HepG2 (cell line): ENCODE data around the gene NPHS1. TPM values are rescaled to one million over a fixed set of nuclear protein-coding genes. Genes with fewer than 3 reads are reported as not detected.
A peak's percentile ranks its signal among the peaks of the same experiment; 100 is the strongest.

ENCODE experiments used
- BCL6 ChIP-seq: IDR thresholded peaks from 2 replicates; pipeline ENCODE4 v1.6.1; 2016; ENCODE audit warnings: missing genetic modification reagents, missing compliant biosample characterization
- MTF1 ChIP-seq: sonication (generic); formaldehyde crosslinking; IDR thresholded peaks from 2 replicates; pipeline ENCODE4 v1.5.0; 2020; ENCODE audit warnings: missing genetic modification reagents
- MTF2 ChIP-seq: sonication (generic); formaldehyde crosslinking; IDR thresholded peaks from 2 replicates; pipeline ENCODE4 v1.5.0; 2020; ENCODE audit warnings: missing genetic modification reagents, borderline replicate concordance
- NR2F2 ChIP-seq: IDR thresholded peaks from 2 replicates; pipeline ENCODE4 v1.6.1; 2012; ENCODE audit warnings: low read depth, inconsistent platforms, borderline replicate concordance
- SRSF4 ChIP-seq: fragments of 200-400 bp; formaldehyde crosslinking; IDR thresholded peaks from one replicate; pipeline ENCODE4 v1.6.1; 2018; ENCODE audit warnings: mild to moderate bottlenecking, low read depth, low read length, moderate library complexity; ENCODE audit not compliant: poor library complexity, severe bottlenecking
- TAF1 ChIP-seq: sonication (generic); formaldehyde crosslinking; IDR thresholded peaks from 2 replicates; pipeline ENCODE4 v1.4.0; 2020; ENCODE audit warnings: missing genetic modification reagents
- TEAD2 ChIP-seq: sonication (generic); formaldehyde crosslinking; IDR thresholded peaks from 2 replicates; pipeline ENCODE4 v1.9.0; 2021; ENCODE audit warnings: missing genetic modification reagents
- ZNF256 ChIP-seq: sonication (generic); formaldehyde crosslinking; conservative IDR thresholded peaks from 2 replicates; pipeline ENCODE4 v1.4.0; 2020; ENCODE audit warnings: missing genetic modification reagents
- ZNF263 ChIP-seq: sonication (generic); formaldehyde crosslinking; IDR thresholded peaks from 2 replicates; pipeline ENCODE4 v1.4.0; 2020; ENCODE audit warnings: missing genetic modification reagents
- ZNF644 ChIP-seq: IDR thresholded peaks from 2 replicates; pipeline ENCODE4 v1.6.1; 2016; ENCODE audit warnings: low read depth
- polyA plus RNA-seq, 8 experiments: library from polyadenylated mRNA; depleted of rRNA in 3 of 8; stranded (reverse) in 7 of 8; unstranded in 1 of 8; fragments of >200 nt; fragmentation: Illumina TruSeq in 4 of 8; extraction: Trizol in 4 of 8; gene quantifications; 2 replicates each; pipeline versions ENCODE4 v1.2.1 to v1.2.3, GENCODE V29; 2011 to 2016; ENCODE audit warnings: low read depth in 4 of 8, missing spikeins in 1 of 8, mixed read lengths in 1 of 8; ENCODE audit not compliant: insufficient read depth in 1 of 8
- total RNA-seq, 5 experiments: library from RNA; depleted of rRNA; stranded (reverse); fragments of >200 nt; fragmentation: Illumina TruSeq; extraction: Trizol; gene quantifications; 2 replicates each; pipeline ENCODE4 v1.2.3, GENCODE V29; 2016; ENCODE audit warnings: low read depth in 1 of 5
- TF ChIP-seq, protein P1 (sequence below): sonication (generic); formaldehyde crosslinking; IDR thresholded peaks from 2 replicates; pipeline ENCODE4 v1.5.0; 2020; ENCODE audit warnings: mild to moderate bottlenecking, missing genetic modification reagents, borderline replicate concordance
- TF ChIP-seq, protein P2 (sequence below): conservative IDR thresholded peaks from 2 replicates; pipeline ENCODE4 v1.6.1; 2018; ENCODE audit warnings: missing genetic modification reagents
- TF ChIP-seq, protein P3 (sequence below): sonication (generic); formaldehyde crosslinking; IDR thresholded peaks from 2 replicates; pipeline ENCODE4 v1.5.1; 2020; ENCODE audit warnings: mild to moderate bottlenecking, missing genetic modification reagents, borderline replicate concordance
- TF ChIP-seq, protein P4 (sequence below): sonication (generic); formaldehyde crosslinking; IDR thresholded peaks from 2 replicates; pipeline ENCODE4 v1.4.0; 2020; ENCODE audit warnings: missing genetic modification reagents
- TF ChIP-seq, protein P5 (sequence below): IDR thresholded peaks from 2 replicates; pipeline ENCODE4 v1.6.1; 2016

Gene NPHS1
- total and polyA plus RNA-seq, 2 of the 13 experiments (the other 11 are each of a cell fraction or from before 2014, with no cell fraction given) = not detected

DNA sequence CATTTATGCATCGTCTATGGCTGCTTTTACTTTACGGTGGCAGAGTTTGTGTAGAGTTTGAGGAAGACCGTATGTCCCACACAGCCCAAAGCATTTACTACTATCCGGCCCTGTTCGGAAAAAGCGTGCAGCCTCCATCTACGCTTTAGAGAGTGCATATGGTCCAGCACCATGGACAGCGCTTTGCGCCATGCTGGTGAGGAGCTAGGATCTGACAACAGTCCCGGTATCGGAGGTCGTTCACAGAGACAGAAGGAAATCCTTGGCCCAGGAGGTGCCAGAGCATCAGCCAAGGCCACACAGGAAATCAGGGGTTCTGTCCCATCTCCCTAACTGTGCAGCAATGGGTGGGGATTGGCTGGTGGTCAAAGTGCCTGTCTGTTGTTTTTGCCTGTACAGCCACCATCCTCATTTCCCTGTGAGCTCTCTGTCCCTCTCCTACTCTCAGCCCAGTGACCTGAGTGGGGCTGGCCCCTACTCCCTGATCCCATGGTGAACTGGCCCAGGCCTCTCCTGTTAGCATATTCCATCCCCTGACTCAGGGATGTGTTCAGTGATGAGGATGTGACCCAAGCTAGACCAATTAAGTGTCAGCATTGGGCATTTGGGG, 23.5 kb downstream of the NPHS1 start (continued):
- TF ChIP-seq, protein P1, sequence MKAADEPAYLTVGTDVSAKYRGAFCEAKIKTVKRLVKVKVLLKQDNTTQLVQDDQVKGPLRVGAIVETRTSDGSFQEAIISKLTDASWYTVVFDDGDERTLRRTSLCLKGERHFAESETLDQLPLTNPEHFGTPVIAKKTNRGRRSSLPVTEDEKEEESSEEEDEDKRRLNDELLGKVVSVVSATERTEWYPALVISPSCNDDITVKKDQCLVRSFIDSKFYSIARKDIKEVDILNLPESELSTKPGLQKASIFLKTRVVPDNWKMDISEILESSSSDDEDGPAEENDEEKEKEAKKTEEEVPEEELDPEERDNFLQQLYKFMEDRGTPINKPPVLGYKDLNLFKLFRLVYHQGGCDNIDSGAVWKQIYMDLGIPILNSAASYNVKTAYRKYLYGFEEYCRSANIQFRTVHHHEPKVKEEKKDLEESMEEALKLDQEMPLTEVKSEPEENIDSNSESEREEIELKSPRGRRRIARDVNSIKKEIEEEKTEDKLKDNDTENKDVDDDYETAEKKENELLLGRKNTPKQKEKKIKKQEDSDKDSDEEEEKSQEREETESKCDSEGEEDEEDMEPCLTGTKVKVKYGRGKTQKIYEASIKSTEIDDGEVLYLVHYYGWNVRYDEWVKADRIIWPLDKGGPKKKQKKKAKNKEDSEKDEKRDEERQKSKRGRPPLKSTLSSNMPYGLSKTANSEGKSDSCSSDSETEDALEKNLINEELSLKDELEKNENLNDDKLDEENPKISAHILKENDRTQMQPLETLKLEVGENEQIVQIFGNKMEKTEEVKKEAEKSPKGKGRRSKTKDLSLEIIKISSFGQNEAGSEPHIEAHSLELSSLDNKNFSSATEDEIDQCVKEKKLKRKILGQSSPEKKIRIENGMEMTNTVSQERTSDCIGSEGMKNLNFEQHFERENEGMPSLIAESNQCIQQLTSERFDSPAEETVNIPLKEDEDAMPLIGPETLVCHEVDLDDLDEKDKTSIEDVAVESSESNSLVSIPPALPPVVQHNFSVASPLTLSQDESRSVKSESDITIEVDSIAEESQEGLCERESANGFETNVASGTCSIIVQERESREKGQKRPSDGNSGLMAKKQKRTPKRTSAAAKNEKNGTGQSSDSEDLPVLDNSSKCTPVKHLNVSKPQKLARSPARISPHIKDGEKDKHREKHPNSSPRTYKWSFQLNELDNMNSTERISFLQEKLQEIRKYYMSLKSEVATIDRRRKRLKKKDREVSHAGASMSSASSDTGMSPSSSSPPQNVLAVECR (CRISPR knock-in tag) = peak; percentile 88
- TF ChIP-seq BCL6 (CRISPR knock-in tag) (peak; percentile 73), ZNF644 (peak; percentile 84), SRSF4 (no peak), TAF1 (CRISPR knock-in tag) (0 out of 2 replicates have a peak, but pooled peaks have one; percentile 30), TEAD2 (CRISPR knock-in tag) (peak; percentile 73; the same call in 1 of the 2 replicates), ZNF256 (CRISPR knock-in tag) (peak; percentile 95; the same call in 1 of the 2 replicates), MTF2 (CRISPR knock-in tag) (peak; percentile 69; the same call in 1 of the 2 replicates), ZNF263 (peak; percentile 78), MTF1 (CRISPR knock-in tag) (peak; percentile 85; the same call in 1 of the 2 replicates), NR2F2 (no peak)
- TF ChIP-seq, protein P2, sequence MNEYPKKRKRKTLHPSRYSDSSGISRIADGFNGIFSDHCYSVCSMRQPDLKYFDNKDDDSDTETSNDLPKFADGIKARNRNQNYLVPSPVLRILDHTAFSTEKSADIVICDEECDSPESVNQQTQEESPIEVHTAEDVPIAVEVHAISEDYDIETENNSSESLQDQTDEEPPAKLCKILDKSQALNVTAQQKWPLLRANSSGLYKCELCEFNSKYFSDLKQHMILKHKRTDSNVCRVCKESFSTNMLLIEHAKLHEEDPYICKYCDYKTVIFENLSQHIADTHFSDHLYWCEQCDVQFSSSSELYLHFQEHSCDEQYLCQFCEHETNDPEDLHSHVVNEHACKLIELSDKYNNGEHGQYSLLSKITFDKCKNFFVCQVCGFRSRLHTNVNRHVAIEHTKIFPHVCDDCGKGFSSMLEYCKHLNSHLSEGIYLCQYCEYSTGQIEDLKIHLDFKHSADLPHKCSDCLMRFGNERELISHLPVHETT = peak; percentile 86
- TF ChIP-seq, protein P3, sequence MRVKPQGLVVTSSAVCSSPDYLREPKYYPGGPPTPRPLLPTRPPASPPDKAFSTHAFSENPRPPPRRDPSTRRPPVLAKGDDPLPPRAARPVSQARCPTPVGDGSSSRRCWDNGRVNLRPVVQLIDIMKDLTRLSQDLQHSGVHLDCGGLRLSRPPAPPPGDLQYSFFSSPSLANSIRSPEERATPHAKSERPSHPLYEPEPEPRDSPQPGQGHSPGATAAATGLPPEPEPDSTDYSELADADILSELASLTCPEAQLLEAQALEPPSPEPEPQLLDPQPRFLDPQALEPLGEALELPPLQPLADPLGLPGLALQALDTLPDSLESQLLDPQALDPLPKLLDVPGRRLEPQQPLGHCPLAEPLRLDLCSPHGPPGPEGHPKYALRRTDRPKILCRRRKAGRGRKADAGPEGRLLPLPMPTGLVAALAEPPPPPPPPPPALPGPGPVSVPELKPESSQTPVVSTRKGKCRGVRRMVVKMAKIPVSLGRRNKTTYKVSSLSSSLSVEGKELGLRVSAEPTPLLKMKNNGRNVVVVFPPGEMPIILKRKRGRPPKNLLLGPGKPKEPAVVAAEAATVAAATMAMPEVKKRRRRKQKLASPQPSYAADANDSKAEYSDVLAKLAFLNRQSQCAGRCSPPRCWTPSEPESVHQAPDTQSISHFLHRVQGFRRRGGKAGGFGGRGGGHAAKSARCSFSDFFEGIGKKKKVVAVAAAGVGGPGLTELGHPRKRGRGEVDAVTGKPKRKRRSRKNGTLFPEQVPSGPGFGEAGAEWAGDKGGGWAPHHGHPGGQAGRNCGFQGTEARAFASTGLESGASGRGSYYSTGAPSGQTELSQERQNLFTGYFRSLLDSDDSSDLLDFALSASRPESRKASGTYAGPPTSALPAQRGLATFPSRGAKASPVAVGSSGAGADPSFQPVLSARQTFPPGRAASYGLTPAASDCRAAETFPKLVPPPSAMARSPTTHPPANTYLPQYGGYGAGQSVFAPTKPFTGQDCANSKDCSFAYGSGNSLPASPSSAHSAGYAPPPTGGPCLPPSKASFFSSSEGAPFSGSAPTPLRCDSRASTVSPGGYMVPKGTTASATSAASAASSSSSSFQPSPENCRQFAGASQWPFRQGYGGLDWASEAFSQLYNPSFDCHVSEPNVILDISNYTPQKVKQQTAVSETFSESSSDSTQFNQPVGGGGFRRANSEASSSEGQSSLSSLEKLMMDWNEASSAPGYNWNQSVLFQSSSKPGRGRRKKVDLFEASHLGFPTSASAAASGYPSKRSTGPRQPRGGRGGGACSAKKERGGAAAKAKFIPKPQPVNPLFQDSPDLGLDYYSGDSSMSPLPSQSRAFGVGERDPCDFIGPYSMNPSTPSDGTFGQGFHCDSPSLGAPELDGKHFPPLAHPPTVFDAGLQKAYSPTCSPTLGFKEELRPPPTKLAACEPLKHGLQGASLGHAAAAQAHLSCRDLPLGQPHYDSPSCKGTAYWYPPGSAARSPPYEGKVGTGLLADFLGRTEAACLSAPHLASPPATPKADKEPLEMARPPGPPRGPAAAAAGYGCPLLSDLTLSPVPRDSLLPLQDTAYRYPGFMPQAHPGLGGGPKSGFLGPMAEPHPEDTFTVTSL (CRISPR knock-in tag) = no peak
- TF ChIP-seq, protein P4, sequence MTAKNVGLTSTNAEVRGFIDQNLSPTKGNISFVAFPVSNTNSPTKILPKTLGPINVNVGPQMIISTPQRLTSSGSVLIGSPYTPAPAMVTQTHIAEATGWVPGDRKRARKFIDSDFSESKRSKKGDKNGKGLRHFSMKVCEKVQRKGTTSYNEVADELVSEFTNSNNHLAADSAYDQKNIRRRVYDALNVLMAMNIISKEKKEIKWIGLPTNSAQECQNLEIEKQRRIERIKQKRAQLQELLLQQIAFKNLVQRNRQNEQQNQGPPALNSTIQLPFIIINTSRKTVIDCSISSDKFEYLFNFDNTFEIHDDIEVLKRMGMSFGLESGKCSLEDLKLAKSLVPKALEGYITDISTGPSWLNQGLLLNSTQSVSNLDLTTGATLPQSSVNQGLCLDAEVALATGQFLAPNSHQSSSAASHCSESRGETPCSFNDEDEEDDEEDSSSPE = peak; percentile 46; the same call in 1 of the 2 replicates
- TF ChIP-seq, protein P5, sequence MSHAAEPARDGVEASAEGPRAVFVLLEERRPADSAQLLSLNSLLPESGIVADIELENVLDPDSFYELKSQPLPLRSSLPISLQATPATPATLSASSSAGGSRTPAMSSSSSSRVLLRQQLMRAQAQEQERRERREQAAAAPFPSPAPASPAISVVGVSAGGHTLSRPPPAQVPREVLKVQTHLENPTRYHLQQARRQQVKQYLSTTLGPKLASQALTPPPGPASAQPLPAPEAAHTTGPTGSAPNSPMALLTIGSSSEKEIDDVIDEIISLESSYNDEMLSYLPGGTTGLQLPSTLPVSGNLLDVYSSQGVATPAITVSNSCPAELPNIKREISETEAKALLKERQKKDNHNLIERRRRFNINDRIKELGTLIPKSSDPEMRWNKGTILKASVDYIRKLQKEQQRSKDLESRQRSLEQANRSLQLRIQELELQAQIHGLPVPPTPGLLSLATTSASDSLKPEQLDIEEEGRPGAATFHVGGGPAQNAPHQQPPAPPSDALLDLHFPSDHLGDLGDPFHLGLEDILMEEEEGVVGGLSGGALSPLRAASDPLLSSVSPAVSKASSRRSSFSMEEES (CRISPR knock-in tag) = peak; percentile 94
